T-helper 1 cell (primary cell): ENCODE results near the gene KIF20B.
"Not testable (repeated sequence)": the region's sequence is repeated elsewhere in the genome, so short reads cannot be mapped to it uniquely, and the experiment has no call there.

Experiments used
- DNase-seq, 5 donors: peaks; one replicate each; pipeline ENCODE4 v3.0.0-alpha.2; 2012 to 2020

KIF20B gene

GRCh38 chr10:89782470-89782869 is 81.1 kb downstream of the KIF20B start:
- DNase-seq = no peak

- DNase-seq = no peak
Measured at GRCh38 chr10:89783406-89783805, 82.0 kb downstream of the KIF20B start.

GRCh38 chr10:89785095-89785494 is 83.7 kb downstream of the KIF20B start:
- no peak for DNase-seq

- no peak for DNase-seq
Measured at GRCh38 chr10:89789188-89789877, 87.9 kb downstream of the KIF20B start.

GRCh38 chr10:89792187-89792586 is 90.8 kb downstream of the KIF20B start:
- DNase-seq = no peak

GRCh38 chr10:89793649-89794254 is 92.4 kb downstream of the KIF20B start:
- peak in 3 of 5 donors; percentile 5 to 55 (median 24) for DNase-seq

GRCh38 chr10:89795840-89796239 is 94.5 kb downstream of the KIF20B start:
- no peak for DNase-seq

- no peak for DNase-seq
Measured at GRCh38 chr10:89798092-89798491, 96.7 kb downstream of the KIF20B start.

GRCh38 chr10:89799573-89799972 is 98.2 kb downstream of the KIF20B start:
- no peak for DNase-seq

- peak in 1 of 5 donors; percentile 73 for DNase-seq
Measured at GRCh38 chr10:89805599-89806013, 104.2 kb downstream of the KIF20B start.

- no peak for DNase-seq
Measured at GRCh38 chr10:89808842-89809241, 107.5 kb downstream of the KIF20B start.

- DNase-seq = no peak
Measured at GRCh38 chr10:89809766-89810165, 108.4 kb downstream of the KIF20B start.

- no peak for DNase-seq
Measured at GRCh38 chr10:89810908-89811525, 109.6 kb downstream of the KIF20B start.

- DNase-seq = no peak
Measured at GRCh38 chr10:89813546-89813945, 112.2 kb downstream of the KIF20B start.

GRCh38 chr10:89814278-89814677 is 112.9 kb downstream of the KIF20B start:
- no peak for DNase-seq

GRCh38 chr10:89815049-89815853 is 113.9 kb downstream of the KIF20B start:
- no peak for DNase-seq

- DNase-seq = not testable (repeated sequence)
Measured at GRCh38 chr10:89819008-89819407, 117.6 kb downstream of the KIF20B start.
